ENCODE data around the gene MTHFD1L.

MTHFD1L gene

DNA sequence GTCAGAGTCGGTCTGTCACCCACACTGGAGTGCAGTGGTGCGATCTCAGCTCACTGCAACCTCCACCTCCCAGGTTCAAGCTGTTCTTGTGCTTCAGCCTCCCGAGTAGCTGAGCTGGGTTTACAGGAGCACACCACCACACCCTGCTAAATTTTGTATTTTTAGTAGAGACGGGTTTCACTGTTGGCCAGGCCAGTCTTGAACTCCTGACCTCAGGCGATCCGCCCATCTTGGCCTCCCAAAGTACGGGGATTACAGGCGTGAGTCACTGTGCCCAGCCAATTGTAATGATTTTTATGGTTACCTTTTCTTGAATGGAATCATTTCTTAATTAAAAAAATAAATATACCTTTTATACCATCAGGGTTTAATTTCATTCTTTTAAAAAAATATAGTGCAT, 105.7 kb downstream of the MTHFD1L start:
- no peak for TF ChIP-seq POLR2A (IDR thresholded peaks at IDR 0.05; ENCODE audit: low read depth, low read length)
- no peak for TF ChIP-seq TAF1 (IDR thresholded peaks at IDR 0.05; ENCODE audit: low read depth, low read length)
- TF ChIP-seq PAX5 (IDR thresholded peaks at IDR 0.05; ENCODE audit: insufficient read depth, low read length, severe bottlenecking): no peak
- no peak for TF ChIP-seq POLR2AphosphoS5 (IDR thresholded peaks at IDR 0.05; ENCODE audit: low read depth, low read length)
- no peak for TF ChIP-seq POU2F2 (IDR thresholded peaks at IDR 0.05; ENCODE audit: low read depth, low read length)
- TF ChIP-seq SPI1 (IDR thresholded peaks at IDR 0.05; ENCODE audit: low read depth, low read length): no peak
- no peak for FAIRE-seq
- no peak for DNase-seq (ENCODE audit: insufficient read length, low spot score)

DNA sequence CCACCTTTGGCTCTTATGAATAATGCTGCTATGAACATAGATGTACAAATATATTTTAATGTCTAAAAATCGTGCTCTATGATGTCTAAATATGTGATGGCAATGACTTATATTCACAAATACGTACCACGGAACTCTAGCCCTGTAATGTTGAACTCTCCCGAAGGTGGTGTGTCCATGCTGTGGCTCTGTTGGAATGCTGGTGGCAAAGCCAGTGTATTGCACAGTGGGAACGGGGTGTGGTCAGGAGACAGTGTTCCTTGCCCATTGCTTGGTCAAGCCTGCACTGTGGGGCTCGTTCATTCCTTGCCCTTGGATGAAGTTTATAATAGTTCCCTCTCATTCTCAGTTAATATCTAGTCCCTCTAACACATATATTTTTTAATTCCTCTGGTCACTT, 109.6 kb downstream of the MTHFD1L start:
- TF ChIP-seq TAF1 (IDR thresholded peaks at IDR 0.05; ENCODE audit: low read depth, low read length) (no peak), PAX5 (IDR thresholded peaks at IDR 0.05; ENCODE audit: insufficient read depth, low read length, severe bottlenecking) (no peak), SPI1 (IDR thresholded peaks at IDR 0.05; ENCODE audit: low read depth, low read length) (no peak), POU2F2 (IDR thresholded peaks at IDR 0.05; ENCODE audit: low read depth, low read length) (no peak), POLR2A (IDR thresholded peaks at IDR 0.05; ENCODE audit: low read depth, low read length) (no peak), POLR2AphosphoS5 (IDR thresholded peaks at IDR 0.05; ENCODE audit: low read depth, low read length) (no peak)
- no peak for FAIRE-seq
- DNase-seq (ENCODE audit: insufficient read length, low spot score): no peak

DNA sequence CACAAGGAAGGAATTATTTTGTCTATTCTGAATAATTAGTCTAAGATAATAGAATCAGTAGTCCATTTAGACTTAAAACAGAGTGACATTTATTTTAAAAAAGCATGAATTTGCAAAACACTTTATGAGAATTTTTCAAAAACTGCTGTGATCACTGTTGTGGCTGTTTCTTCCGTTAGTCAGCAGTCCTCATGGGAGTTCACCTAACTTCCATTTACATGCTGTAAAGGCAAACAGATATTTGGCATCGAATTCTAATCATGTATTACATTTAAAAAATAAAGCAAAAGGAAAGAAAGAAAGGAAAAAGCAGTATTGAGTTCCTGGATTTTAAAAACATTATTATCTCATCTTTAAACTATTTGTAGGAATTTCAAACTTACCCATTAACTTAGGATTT, 111.8 kb downstream of the MTHFD1L start:
- no peak for FAIRE-seq
- TF ChIP-seq POU2F2 (IDR thresholded peaks at IDR 0.05; ENCODE audit: low read depth, low read length) (no peak), PAX5 (IDR thresholded peaks at IDR 0.05; ENCODE audit: insufficient read depth, low read length, severe bottlenecking) (no peak), TAF1 (IDR thresholded peaks at IDR 0.05; ENCODE audit: low read depth, low read length) (no peak), SPI1 (IDR thresholded peaks at IDR 0.05; ENCODE audit: low read depth, low read length) (no peak), POLR2AphosphoS5 (IDR thresholded peaks at IDR 0.05; ENCODE audit: low read depth, low read length) (no peak), POLR2A (IDR thresholded peaks at IDR 0.05; ENCODE audit: low read depth, low read length) (no peak)
- no peak for DNase-seq (ENCODE audit: insufficient read length, low spot score)

DNA sequence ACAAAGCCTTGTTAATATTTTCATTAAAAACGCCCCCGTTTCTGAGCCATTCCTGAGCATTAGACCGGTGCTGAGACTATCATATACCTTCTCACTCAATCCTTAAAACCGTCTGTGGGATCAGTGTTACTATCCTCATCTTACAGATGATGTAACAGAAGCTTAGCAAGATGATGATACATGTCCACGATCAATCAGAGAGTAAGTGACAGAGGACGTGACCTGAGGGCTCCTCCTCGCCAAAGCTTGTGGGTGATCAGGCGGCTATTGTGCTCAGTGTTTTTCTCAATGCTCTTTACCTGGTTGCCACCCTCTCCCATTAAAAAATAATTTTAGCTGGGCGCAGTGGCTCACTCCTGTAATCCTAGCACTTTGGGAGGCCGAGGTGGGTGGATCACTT, 113.1 kb downstream of the MTHFD1L start:
- no peak for TF ChIP-seq POLR2AphosphoS5 (IDR thresholded peaks at IDR 0.05; ENCODE audit: low read depth, low read length)
- TF ChIP-seq TAF1 (IDR thresholded peaks at IDR 0.05; ENCODE audit: low read depth, low read length): no peak
- TF ChIP-seq PAX5 (IDR thresholded peaks at IDR 0.05; ENCODE audit: insufficient read depth, low read length, severe bottlenecking): no peak
- TF ChIP-seq POLR2A (IDR thresholded peaks at IDR 0.05; ENCODE audit: low read depth, low read length): no peak
- no peak for TF ChIP-seq SPI1 (IDR thresholded peaks at IDR 0.05; ENCODE audit: low read depth, low read length)
- no peak for TF ChIP-seq POU2F2 (IDR thresholded peaks at IDR 0.05; ENCODE audit: low read depth, low read length)
- DNase-seq (ENCODE audit: insufficient read length, low spot score): no peak
- no peak for FAIRE-seq

DNA sequence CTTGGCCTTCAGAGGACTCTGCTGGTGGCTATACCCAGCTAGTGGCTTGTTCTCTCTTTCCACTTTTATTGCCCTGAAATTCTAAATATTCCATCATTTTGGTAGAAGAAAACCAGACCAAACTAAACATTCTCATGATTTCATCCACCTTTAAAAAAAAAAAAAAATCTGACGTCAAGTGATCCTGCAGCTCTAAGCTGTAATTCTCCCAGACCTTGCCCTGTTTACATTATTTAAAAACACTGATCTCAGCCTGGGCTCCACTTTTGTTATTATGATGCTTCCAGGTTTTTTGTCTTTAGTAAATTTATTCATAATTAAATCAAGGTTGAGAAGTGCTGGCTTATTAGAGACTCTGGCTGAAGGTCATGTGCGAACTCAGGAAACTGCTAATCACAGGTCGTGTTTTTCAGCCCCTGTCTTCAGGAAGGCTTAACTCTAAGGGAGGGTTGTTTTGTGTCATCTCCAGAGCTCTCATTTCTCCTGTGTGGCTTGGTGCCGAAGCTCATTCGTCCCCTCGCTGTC, 114.4 kb downstream of the MTHFD1L start:
- no peak for FAIRE-seq
- no peak for TF ChIP-seq SPI1 (IDR thresholded peaks at IDR 0.05; ENCODE audit: low read depth, low read length)
- TF ChIP-seq POLR2AphosphoS5 (IDR thresholded peaks at IDR 0.05; ENCODE audit: low read depth, low read length): no peak
- no peak for TF ChIP-seq POLR2A (IDR thresholded peaks at IDR 0.05; ENCODE audit: low read depth, low read length)
- TF ChIP-seq PAX5 (IDR thresholded peaks at IDR 0.05; ENCODE audit: insufficient read depth, low read length, severe bottlenecking): no peak
- no peak for TF ChIP-seq POU2F2 (IDR thresholded peaks at IDR 0.05; ENCODE audit: low read depth, low read length)
- TF ChIP-seq TAF1 (IDR thresholded peaks at IDR 0.05; ENCODE audit: low read depth, low read length): no peak
- DNase-seq (ENCODE audit: insufficient read length, low spot score): no peak

DNA sequence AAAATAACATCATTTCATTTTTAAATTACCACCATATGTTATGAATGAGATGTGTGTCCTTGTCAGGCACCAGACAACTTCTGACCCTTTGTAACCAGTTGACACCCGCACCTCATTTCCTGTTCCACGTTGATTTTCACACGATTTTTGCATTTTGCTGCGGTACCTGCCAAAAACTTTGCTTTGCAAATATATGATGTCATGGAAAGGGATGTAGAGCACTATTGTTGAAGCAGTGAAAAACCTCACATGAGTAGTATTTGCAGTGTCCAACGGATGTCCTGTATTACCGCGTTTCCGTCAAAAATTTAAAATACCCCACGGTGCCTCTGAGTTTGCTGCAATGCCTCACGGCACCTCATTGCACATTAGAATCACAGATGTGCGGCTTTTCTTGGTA, 115.6 kb downstream of the MTHFD1L start:
- TF ChIP-seq POU2F2 (IDR thresholded peaks at IDR 0.05; ENCODE audit: low read depth, low read length) (0 out of 2 replicates have a peak, but pooled peaks have one; percentile 22), POLR2A (IDR thresholded peaks at IDR 0.05; ENCODE audit: low read depth, low read length) (no peak), SPI1 (IDR thresholded peaks at IDR 0.05; ENCODE audit: low read depth, low read length) (no peak)
- FAIRE-seq (no peak), DNase-seq (ENCODE audit: insufficient read length, low spot score) (no peak)

DNA sequence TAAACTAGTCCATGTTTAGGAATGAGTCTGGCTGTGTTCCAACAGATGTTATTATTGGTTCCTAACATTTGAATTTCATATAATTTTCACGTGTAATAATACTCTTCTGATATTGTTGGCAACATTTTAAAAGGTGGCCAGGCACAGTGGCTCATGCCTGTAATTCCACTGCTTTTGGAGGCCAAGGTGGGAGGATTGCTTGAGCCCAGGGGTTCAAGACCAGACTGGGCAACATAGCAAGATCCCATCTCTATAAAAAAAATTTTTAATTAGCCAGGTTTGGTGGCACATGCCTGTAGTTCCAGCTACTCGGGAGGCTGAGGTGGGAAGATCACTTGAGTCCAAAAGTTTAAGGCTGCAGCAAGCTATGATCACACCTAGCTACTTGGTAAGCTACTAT, 116.2 kb downstream of the MTHFD1L start:
- TF ChIP-seq SPI1 (IDR thresholded peaks at IDR 0.05; ENCODE audit: low read depth, low read length) (no peak), POU2F2 (IDR thresholded peaks at IDR 0.05; ENCODE audit: low read depth, low read length) (no peak), POLR2A (IDR thresholded peaks at IDR 0.05; ENCODE audit: low read depth, low read length) (no peak), TAF1 (IDR thresholded peaks at IDR 0.05; ENCODE audit: low read depth, low read length) (no peak), PAX5 (IDR thresholded peaks at IDR 0.05; ENCODE audit: insufficient read depth, low read length, severe bottlenecking) (no peak)
- DNase-seq (ENCODE audit: insufficient read length, low spot score): no peak
- no peak for FAIRE-seq

DNA sequence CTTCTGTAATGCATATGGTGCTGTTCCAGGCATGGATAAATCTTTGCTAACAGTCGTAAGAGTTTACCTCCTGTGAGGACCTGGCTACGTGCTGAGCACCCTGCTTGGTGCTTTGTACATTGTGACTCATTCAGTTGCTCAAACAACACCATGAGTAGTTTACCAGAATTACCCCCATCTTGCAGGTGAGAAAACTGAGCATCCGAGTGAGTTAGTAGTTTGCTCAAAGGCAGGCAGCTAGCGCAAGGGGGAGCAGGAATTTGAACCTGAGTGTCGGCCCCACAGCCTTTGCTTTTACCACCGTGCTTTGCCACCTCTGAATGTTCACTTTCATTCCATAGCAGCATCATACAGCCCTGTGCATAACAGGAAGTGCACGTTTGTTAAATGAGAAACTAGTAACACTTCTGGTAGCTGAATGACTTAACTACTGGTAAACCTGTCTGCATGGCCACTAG, 121.9 kb downstream of the MTHFD1L start:
- peak; percentile 83 for FAIRE-seq
- no peak for DNase-seq (ENCODE audit: insufficient read length, low spot score)
- TF ChIP-seq POLR2AphosphoS5 (IDR thresholded peaks at IDR 0.05; ENCODE audit: low read depth, low read length) (no peak), POLR2A (IDR thresholded peaks at IDR 0.05; ENCODE audit: low read depth, low read length) (no peak), TAF1 (IDR thresholded peaks at IDR 0.05; ENCODE audit: low read depth, low read length) (no peak), PAX5 (IDR thresholded peaks at IDR 0.05; ENCODE audit: insufficient read depth, low read length, severe bottlenecking) (no peak), SPI1 (IDR thresholded peaks at IDR 0.05; ENCODE audit: low read depth, low read length) (peak; percentile 78), POU2F2 (IDR thresholded peaks at IDR 0.05; ENCODE audit: low read depth, low read length) (no peak)

DNA sequence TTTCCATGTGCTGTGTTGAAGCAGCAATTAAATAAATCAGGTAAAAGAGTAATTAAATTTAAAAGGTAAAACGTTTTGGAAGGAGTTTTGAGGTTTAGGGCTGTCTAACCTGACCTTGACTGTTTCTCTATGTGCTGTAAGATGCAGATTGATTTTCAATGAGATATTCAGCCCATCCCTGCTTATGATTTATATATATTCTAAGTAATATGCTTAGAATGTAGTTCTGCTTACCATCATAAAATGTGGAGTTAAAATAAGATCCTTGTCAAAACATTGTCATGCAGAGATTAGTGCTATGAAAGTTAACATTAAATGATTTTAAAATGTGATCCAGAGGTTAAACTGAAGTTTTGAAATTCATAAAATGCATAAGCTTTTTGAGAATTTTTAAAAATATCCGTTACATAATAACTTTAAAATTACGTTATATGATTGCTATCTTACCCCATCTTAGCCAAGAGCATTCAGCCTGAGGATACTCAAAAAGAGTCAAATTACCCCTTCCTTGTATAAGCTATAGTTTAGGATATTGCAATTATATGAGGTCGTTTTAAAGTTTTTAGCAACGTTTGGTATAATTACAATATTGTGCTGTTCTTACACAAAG, 122.5 kb downstream of the MTHFD1L start:
- FAIRE-seq: no peak
- no peak for DNase-seq (ENCODE audit: insufficient read length, low spot score)
- TF ChIP-seq TAF1 (IDR thresholded peaks at IDR 0.05; ENCODE audit: low read depth, low read length) (no peak), POLR2AphosphoS5 (IDR thresholded peaks at IDR 0.05; ENCODE audit: low read depth, low read length) (no peak), POLR2A (IDR thresholded peaks at IDR 0.05; ENCODE audit: low read depth, low read length) (no peak), POU2F2 (IDR thresholded peaks at IDR 0.05; ENCODE audit: low read depth, low read length) (no peak), PAX5 (IDR thresholded peaks at IDR 0.05; ENCODE audit: insufficient read depth, low read length, severe bottlenecking) (no peak), SPI1 (IDR thresholded peaks at IDR 0.05; ENCODE audit: low read depth, low read length) (no peak)

DNA sequence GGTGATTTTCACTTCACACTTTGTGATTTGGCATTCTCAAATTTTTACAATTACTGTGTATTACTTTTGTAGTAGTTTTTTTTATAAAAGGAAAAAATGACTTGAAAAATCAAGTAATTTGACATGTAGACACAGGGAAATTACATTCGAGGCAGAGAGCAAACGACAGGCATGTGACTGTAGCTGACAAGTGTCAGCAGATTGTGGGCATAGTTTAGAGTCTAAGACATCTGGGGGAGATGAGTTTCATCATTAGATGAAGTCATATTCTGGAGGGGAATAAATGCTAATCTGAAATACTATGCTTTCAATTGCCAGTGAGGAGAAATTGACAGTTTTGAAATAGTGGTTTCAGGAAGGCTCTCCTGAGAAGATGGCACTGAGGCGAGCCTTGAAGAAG, 126.0 kb downstream of the MTHFD1L start:
- no peak for DNase-seq (ENCODE audit: insufficient read length, low spot score)
- TF ChIP-seq POLR2AphosphoS5 (IDR thresholded peaks at IDR 0.05; ENCODE audit: low read depth, low read length) (no peak), POU2F2 (IDR thresholded peaks at IDR 0.05; ENCODE audit: low read depth, low read length) (no peak), SPI1 (IDR thresholded peaks at IDR 0.05; ENCODE audit: low read depth, low read length) (no peak), PAX5 (IDR thresholded peaks at IDR 0.05; ENCODE audit: insufficient read depth, low read length, severe bottlenecking) (no peak)
- no peak for FAIRE-seq

Measured in GM12891 (cell line).